ENCODE measurements around the gene COL1A1.
A peak's percentile ranks its signal among the peaks of the same experiment; 100 is the strongest.

Gene COL1A1

DNA sequence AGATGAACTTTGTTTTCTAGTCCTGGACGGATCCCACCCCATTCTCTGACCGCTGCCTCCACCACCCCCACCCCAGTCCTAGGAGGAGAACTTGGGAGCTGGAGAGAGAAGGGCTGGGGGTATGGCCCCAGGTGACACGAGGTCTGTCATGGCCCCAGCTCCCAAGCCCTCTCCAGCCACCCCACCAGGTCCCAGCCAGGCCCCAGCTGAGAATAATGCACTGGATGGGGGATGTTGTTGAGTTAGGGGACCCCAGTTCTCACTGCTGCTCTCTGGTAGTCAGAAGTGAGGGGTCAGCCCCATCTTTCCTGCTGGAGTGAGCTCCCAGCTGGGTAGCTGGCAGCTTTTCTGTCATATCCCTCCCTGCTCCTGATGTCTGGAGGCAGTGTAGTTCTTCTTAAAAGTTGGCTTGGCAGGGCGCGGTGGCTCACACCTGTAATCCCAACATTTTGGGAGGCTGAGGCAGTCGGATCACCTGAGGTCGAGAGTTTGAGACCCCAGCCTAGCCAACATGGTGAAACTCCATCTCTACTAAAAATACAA, 4.6 kb upstream of the COL1A1 start:
- H3K27me3 ChIP-seq (ENCODE audit: control insufficient read depth in 1 of 2, insufficient read depth in 2 of 2, low read length in 2 of 2), result no peaks in the 10 kb centered on the region
- H3K36me3 ChIP-seq (ENCODE audit: insufficient read depth, low read length), result no peaks in the 10 kb centered on the region
- H3K9ac ChIP-seq (ENCODE audit: low read length), result no peak overlapping the region
- no peaks in the 10 kb centered on the region for H3K9me3 ChIP-seq (ENCODE audit: low read length)
- H3K4me3 ChIP-seq (ENCODE audit: low read depth in 1 of 2, low read length in 2 of 2), result no peak overlapping the region
- peak overlapping the region; percentile 39 for H3K27ac ChIP-seq (ENCODE audit: low read depth, low read length)
- H3K4me1 ChIP-seq (ENCODE audit: insufficient read depth, low read length), result peaks cover 90% of the 10 kb centered on the region

DNA sequence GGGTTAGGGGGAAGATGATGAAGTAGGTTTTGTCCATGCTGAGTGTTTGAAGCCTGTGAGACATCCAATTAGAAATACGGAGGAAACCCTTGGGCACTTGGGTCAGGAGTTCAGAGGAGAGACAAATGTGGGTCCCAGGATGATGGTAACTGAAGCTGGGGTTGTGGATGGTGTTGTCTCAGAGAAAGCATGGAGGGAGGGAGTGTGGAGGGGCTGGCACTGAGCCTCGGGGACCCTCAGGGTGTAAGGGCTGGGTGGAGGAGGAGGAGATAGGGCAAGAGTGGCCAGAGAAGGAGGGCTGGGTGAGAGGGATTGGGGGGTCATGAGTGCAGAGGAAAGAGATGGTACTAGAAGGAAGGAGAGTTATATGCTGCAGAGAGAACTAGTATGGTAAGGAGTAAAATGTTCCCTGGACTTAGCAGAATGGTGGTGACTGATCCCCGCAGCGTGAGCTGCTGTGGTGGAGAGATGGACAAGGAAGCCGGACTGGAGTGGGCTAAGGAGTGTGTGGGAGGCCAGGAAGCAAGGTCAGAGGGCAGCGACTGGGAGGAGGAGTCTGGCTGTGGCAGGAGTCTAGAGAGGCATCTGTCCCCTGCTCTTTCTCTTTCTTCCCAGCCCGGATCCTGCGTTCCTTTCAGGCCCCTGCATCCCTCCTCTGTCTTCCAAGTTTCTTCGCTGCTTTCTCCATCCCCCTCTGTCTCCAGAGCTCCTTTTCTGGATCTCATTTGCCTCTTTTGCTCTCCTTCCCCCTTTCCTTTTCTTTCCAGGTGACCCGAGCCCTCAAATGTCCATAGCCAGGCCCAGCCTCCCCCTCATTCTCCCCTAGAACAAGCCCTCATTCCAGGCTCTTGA, 3.9 kb upstream of the COL1A1 start:
- peaks cover 83% of the 10 kb centered on the region for H3K4me1 ChIP-seq (ENCODE audit: insufficient read depth, low read length)
- peak overlapping the region; percentile 39 for H3K27ac ChIP-seq (ENCODE audit: low read depth, low read length)
- H3K9me3 ChIP-seq (ENCODE audit: low read length), result no peaks in the 10 kb centered on the region
- H3K9ac ChIP-seq (ENCODE audit: low read length), result no peak overlapping the region
- no peaks in the 10 kb centered on the region for H3K27me3 ChIP-seq (ENCODE audit: control insufficient read depth in 1 of 2, insufficient read depth in 2 of 2, low read length in 2 of 2)
- no peaks in the 10 kb centered on the region for H3K36me3 ChIP-seq (ENCODE audit: insufficient read depth, low read length)
- H3K4me3 ChIP-seq (ENCODE audit: low read depth in 1 of 2, low read length in 2 of 2), result no peak overlapping the region

DNA sequence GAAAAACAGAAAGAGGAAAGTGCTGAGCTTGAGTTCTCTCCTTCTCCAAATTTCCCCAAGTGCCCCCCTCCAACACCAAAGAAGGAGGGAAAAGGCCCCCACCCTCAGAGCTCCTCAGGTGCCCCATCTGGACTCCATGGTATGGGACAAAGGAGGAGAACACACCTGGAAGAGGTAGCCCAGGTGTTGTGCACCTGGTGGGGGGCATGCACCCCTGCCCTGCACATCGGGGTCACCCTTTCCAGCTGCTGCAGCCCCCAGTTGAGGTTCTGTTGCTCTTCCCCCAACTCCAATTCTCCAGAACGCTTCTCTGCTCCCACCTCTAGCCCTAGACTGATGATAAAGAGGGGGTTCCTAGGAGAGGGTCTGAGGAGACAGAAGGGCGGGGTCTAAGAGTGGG, 3.0 kb upstream of the COL1A1 start:
- H3K27me3 ChIP-seq (ENCODE audit: control insufficient read depth in 1 of 2, insufficient read depth in 2 of 2, low read length in 2 of 2), result no peaks in the 10 kb centered on the region
- no peak overlapping the region for H3K9ac ChIP-seq (ENCODE audit: low read length)
- no peak overlapping the region for H3K27ac ChIP-seq (ENCODE audit: low read depth, low read length)
- H3K4me3 ChIP-seq (ENCODE audit: low read depth in 1 of 2, low read length in 2 of 2), result no peak overlapping the region
- peaks cover 75% of the 10 kb centered on the region for H3K4me1 ChIP-seq (ENCODE audit: insufficient read depth, low read length)
- H3K36me3 ChIP-seq (ENCODE audit: insufficient read depth, low read length), result peaks cover 2% of the 10 kb centered on the region
- H3K9me3 ChIP-seq (ENCODE audit: low read length), result no peaks in the 10 kb centered on the region

DNA sequence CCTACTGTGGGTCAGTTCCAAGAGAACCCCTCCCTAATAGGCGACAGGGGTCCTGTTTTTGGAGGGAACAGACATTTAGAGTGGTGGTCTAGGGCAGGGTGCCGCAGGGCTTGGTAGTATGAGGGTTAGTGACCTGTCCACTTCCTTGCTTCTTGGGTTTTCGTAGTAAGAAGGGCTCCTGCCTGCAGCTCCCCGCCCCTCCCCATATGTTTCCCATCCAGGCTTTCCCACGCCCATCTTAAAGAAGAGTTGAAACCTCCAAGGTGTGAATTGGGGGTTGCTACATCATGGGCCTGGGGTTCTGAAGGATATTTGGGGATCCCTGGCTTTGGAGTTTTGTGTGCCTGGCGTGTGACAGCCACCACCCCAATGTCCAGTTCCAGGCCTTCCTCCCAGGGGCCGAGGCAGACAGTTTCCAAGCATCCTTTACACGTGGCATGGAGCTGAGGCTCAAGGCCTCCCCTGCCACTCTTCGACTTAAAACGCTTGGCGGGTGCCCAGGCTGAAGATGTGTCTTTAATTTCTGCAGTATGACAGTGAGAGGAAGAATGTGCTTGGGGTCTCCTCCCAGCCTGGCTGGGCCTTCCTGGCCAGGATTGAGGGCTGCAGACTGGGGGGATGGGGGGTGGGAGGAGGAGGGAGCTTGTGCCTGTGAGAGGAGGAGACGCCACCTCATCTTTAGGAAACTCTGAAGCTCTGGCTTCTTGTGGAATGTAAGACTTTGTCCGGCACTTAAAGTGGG, 2.3 kb upstream of the COL1A1 start:
- peak overlapping the region; percentile 5 for H3K27ac ChIP-seq (ENCODE audit: low read depth, low read length)
- H3K9me3 ChIP-seq (ENCODE audit: low read length), result no peaks in the 10 kb centered on the region
- H3K9ac ChIP-seq (ENCODE audit: low read length), result no peak overlapping the region
- H3K36me3 ChIP-seq (ENCODE audit: insufficient read depth, low read length), result peaks cover 8% of the 10 kb centered on the region
- H3K27me3 ChIP-seq (ENCODE audit: control insufficient read depth in 1 of 2, insufficient read depth in 2 of 2, low read length in 2 of 2), result no peaks in the 10 kb centered on the region
- H3K4me1 ChIP-seq (ENCODE audit: insufficient read depth, low read length), result peaks cover 71% of the 10 kb centered on the region
- no peak overlapping the region for H3K4me3 ChIP-seq (ENCODE audit: low read depth in 1 of 2, low read length in 2 of 2)

DNA sequence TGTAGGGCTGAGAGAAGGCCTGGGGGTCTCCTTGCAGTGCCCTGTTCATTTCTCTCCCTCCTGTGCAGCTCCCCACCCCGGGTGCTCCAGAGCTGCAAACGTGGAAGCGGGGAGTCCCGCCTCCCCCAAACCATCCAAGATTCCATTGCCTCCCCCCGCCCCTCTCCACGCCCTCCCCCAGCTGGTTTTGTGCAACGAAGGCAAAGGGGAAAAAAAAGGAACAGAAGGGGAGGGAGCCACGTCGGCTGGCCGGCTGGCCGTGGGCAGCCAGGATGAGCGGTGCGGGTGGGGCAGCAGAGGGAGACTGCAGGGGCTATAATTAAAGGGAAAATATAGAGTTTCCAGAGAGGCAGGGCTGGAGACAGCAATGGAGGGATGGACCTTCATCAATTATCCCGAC, 1.7 kb upstream of the COL1A1 start:
- Histone ChIP-seq H3K27me3 (ENCODE audit: control insufficient read depth in 1 of 2, insufficient read depth in 2 of 2, low read length in 2 of 2) (no peaks in the 10 kb centered on the region), H3K4me3 (ENCODE audit: low read depth in 1 of 2, low read length in 2 of 2) (no peak overlapping the region), H3K9me3 (ENCODE audit: low read length) (no peaks in the 10 kb centered on the region), H3K36me3 (ENCODE audit: insufficient read depth, low read length) (peaks cover 15% of the 10 kb centered on the region), H3K4me1 (ENCODE audit: insufficient read depth, low read length) (peaks cover 71% of the 10 kb centered on the region), H3K27ac (ENCODE audit: low read depth, low read length) (peak overlapping the region; percentile 5), H3K9ac (ENCODE audit: low read length) (no peak overlapping the region)

DNA sequence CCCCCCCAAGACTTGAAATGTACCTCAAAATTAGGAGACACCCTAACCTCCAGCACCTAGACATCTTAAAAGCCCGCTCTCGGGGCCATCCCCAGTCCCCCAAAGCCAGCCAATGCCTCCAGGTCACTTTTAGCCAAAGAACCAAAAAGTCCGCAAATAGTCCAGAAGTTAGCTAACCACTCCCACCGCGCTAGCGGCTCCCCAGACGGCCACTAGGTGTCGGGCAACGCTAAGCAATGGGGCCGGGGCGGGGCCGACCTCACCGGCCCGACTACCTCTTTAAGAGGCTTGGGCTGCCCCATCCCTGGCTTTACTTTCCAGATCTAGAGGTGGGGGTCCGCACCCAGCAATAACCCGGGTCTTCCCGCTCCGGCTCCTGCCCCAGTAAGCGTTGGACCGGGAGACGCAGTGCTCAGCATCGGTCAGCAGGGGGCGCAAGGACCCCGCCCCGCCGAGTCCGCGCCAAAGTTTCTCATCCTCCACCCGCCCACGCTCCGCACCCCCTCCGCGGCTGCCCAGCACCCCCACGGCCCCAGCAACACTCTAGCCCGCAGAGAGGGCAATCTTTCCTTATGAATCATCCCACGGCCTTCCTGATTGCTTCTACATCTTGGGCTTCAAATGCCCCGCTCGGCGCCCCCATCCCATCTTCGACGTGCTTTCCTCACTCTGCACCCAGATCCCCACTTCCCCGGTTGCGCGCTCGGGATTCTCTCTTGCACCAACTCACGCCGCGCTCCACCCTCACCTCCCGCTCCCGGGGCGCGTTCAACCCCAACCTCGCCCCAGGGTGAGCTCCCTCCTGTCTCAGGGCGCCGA, 765 bp downstream of the COL1A1 start:
- Histone ChIP-seq H3K27me3 (ENCODE audit: control insufficient read depth in 1 of 2, insufficient read depth in 2 of 2, low read length in 2 of 2) (no peaks in the 10 kb centered on the region), H3K9me3 (ENCODE audit: low read length) (no peaks in the 10 kb centered on the region), H3K4me1 (ENCODE audit: insufficient read depth, low read length) (peaks cover 68% of the 10 kb centered on the region), H3K4me3 (ENCODE audit: low read depth in 1 of 2, low read length in 2 of 2) (peak overlapping the region; percentile 53 to 80), H3K9ac (ENCODE audit: low read length) (peak overlapping the region; percentile 86), H3K27ac (ENCODE audit: low read depth, low read length) (peak overlapping the region; percentile 94), H3K36me3 (ENCODE audit: insufficient read depth, low read length) (peaks cover 39% of the 10 kb centered on the region)

DNA sequence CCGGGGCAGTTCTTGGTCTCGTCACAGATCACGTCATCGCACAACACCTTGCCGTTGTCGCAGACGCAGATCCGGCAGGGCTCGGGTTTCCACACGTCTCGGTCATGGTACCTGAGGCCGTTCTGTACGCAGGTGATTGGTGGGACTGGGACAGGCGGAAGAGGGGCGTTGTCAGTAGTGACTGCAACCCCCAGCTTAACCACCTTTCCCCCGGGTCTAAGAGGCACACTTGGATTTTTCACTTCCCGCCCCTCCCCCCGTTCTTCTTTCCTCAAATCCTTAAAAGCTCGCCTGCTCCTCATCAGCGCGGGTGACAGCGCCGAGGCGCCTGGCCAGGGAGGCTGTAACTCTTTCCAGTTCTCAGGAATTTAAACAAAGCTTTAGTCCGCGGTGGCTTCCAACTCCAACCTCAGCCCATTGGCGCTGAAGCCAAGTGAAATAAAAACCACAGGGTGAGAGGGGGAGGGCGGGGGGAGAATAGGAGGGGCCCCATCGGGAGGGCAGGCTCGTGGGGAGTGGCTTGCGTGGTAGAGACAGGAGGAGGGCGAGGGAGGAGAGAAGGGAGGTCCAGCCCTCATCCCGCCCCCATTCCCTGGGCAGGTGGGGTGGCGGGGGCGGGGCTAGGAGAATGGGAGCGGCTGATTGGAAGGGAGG, 1.5 kb downstream of the COL1A1 start:
- Histone ChIP-seq H3K4me1 (ENCODE audit: insufficient read depth, low read length) (peaks cover 60% of the 10 kb centered on the region), H3K27me3 (ENCODE audit: control insufficient read depth in 1 of 2, insufficient read depth in 2 of 2, low read length in 2 of 2) (no peaks in the 10 kb centered on the region), H3K9me3 (ENCODE audit: low read length) (no peaks in the 10 kb centered on the region), H3K27ac (ENCODE audit: low read depth, low read length) (peak overlapping the region; percentile 76), H3K9ac (ENCODE audit: low read length) (peak overlapping the region; percentile 86), H3K36me3 (ENCODE audit: insufficient read depth, low read length) (peaks cover 47% of the 10 kb centered on the region), H3K4me3 (ENCODE audit: low read depth in 1 of 2, low read length in 2 of 2) (peak overlapping the region; percentile 53 to 80)

DNA sequence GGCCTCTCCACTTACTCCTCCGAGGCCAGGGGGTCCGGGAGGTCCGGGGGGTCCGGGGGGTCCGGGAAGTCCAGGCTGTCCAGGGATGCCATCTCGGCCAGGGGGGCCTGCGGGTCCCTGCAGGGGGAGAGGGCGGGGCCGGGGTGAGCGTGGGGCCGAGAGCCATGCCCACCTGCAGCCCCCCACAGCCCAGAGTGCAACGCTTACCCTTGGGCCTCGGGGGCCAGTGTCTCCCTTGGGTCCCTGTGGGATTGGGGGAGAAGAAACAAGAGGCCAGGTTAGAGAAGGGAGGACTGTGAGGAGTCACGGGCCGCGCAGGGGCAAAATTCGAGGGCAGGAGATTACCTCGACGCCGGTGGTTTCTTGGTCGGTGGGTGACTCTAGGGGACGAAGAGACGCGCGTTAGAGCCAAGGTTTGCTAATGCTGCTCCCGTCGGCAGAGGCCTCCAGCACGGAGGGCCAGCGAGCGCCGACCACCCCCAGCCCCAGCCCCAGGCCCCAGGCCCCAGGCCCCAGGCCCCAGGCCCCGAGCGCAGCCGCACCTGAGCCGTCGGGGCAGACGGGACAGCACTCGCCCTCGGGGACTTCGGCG, 2.1 kb downstream of the COL1A1 start:
- Histone ChIP-seq H3K27me3 (ENCODE audit: control insufficient read depth in 1 of 2, insufficient read depth in 2 of 2, low read length in 2 of 2) (no peaks in the 10 kb centered on the region), H3K36me3 (ENCODE audit: insufficient read depth, low read length) (peaks cover 51% of the 10 kb centered on the region), H3K4me3 (ENCODE audit: low read depth in 1 of 2, low read length in 2 of 2) (peak overlapping the region; percentile 45 to 50), H3K9ac (ENCODE audit: low read length) (no peak overlapping the region), H3K4me1 (ENCODE audit: insufficient read depth, low read length) (peaks cover 54% of the 10 kb centered on the region), H3K9me3 (ENCODE audit: low read length) (no peaks in the 10 kb centered on the region), H3K27ac (ENCODE audit: low read depth, low read length) (peak overlapping the region; percentile 64)

DNA sequence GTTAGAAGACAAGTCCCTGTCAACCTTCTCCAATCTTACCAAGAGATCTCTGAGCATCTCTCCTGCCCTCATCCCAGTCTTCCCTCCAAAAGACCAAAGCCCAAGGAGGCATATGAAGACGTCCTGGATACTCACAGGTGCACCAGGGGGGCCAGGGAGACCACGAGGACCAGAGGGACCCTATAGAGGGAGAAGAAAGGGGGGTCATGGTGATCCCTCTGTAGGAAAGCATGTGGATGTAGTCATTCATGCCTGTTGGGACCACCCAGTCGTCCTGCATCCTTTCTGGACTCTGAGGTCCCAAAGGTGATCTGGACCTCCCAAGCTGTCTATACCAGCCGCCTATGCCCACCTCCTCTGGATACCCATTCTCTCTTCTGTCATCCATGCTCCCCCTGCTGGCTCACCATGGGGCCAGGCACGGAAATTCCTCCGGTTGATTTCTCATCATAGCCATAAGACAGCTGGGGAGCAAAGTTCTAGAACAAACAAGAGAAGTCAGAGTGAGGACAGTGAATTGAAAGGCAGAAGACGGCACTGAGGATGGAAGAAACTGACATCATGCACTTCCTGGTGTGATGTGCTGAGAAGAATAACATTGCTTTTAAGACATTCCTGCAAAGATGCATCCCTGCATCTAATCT, 3.3 kb downstream of the COL1A1 start:
- Histone ChIP-seq H3K36me3 (ENCODE audit: insufficient read depth, low read length) (peaks cover 61% of the 10 kb centered on the region), H3K27me3 (ENCODE audit: control insufficient read depth in 1 of 2, insufficient read depth in 2 of 2, low read length in 2 of 2) (no peaks in the 10 kb centered on the region), H3K4me1 (ENCODE audit: insufficient read depth, low read length) (peaks cover 45% of the 10 kb centered on the region), H3K9ac (ENCODE audit: low read length) (peak overlapping the region; percentile 1), H3K4me3 (ENCODE audit: low read depth in 1 of 2, low read length in 2 of 2) (peak overlapping the region in 1 of 2 donors; percentile 4), H3K27ac (ENCODE audit: low read depth, low read length) (peak overlapping the region; percentile 68), H3K9me3 (ENCODE audit: low read length) (no peaks in the 10 kb centered on the region)

DNA sequence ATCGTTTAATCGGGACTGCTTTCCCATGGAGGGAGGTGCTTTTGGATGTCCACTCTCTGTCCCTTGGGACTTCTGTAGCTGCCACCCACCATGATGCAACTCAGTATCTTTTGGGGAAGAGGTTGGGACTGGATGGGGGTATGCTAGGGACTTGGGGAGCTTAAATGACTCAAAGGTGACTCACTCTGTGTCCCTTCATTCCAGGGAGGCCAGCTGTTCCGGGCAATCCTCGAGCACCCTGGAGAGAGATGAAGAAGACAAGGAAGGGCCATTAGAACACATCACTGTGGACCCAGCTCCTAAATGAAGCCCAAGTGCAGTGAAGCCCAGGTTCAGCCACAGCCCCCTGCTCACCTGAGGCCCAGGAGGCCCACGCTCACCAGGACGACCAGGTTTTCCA, 4.6 kb downstream of the COL1A1 start:
- Histone ChIP-seq H3K36me3 (ENCODE audit: insufficient read depth, low read length) (peaks cover 75% of the 10 kb centered on the region), H3K27me3 (ENCODE audit: control insufficient read depth in 1 of 2, insufficient read depth in 2 of 2, low read length in 2 of 2) (no peaks in the 10 kb centered on the region), H3K27ac (ENCODE audit: low read depth, low read length) (peak overlapping the region; percentile 68), H3K4me1 (ENCODE audit: insufficient read depth, low read length) (peaks cover 46% of the 10 kb centered on the region), H3K4me3 (ENCODE audit: low read depth in 1 of 2, low read length in 2 of 2) (no peak overlapping the region), H3K9me3 (ENCODE audit: low read length) (no peaks in the 10 kb centered on the region), H3K9ac (ENCODE audit: low read length) (peak overlapping the region; percentile 1)
